ENCODE results near the gene NKD1.

DNA sequence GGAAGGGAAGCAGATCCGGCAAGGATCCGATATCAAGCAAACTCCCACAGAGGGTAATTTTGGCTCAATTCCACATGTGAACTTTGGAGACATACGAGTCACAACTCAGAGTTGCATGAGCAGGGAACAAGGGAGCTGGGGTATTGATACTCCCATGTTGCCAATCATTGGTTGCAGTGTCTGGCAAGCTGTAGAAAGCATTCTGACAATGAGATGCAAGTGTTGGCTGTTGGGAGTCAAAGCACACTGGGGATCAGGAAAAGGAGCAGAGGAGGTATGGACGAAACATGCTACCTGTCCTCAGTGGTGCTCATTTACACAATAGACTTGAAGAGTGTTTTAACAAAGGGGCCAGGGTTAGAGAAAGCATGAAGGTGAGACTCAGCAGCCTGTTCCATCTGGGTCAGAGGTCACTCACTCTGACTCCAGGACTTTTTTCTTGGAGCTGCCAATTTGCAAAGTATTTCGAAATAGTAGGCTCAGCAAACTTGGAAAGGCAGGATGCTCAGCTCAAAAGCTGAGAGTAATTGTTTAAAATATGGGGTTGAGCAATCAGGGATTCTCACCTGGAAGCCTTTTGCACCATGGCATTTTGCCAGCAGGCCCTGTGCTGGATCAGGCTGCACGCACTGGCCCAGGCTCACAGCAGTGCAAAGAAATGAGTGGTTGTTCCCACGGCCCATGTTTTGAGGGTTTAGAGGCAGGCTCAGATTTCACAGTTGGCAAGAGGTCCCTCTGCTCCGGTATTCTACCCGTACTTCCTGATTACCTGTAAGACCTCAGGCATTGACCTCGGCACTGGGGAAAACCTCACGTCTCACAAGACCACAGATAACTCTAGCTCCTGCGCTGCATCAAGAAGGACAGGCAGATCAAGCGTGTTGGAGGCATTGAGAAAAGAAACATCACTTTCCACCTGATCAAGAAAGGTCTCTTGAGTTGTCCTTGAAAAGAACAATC is 17.6 kb upstream of the NKD1 start:
- TF ChIP-seq, protein P1, sequence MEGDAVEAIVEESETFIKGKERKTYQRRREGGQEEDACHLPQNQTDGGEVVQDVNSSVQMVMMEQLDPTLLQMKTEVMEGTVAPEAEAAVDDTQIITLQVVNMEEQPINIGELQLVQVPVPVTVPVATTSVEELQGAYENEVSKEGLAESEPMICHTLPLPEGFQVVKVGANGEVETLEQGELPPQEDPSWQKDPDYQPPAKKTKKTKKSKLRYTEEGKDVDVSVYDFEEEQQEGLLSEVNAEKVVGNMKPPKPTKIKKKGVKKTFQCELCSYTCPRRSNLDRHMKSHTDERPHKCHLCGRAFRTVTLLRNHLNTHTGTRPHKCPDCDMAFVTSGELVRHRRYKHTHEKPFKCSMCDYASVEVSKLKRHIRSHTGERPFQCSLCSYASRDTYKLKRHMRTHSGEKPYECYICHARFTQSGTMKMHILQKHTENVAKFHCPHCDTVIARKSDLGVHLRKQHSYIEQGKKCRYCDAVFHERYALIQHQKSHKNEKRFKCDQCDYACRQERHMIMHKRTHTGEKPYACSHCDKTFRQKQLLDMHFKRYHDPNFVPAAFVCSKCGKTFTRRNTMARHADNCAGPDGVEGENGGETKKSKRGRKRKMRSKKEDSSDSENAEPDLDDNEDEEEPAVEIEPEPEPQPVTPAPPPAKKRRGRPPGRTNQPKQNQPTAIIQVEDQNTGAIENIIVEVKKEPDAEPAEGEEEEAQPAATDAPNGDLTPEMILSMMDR (IDR thresholded peaks at IDR 0.05), result no peak
- no peak for TF ChIP-seq POLR2AphosphoS5 (IDR thresholded peaks at IDR 0.05)

Measured in breast epithelium (tissue), 3 donors.